H7 (cell line): Measurements from ENCODE around the gene OTUD5. TPM values are rescaled to one million over a fixed set of nuclear protein-coding genes. Genes with fewer than 3 reads are reported as not detected.
"Not testable (repeated sequence)": the region's sequence is repeated elsewhere in the genome, so short reads cannot be mapped to it uniquely, and the experiment has no call there.

Experiments used
- DNase-seq: peaks from one replicate; pipeline ENCODE4 v3.0.0; 2012
- H3K27me3 ChIP-seq: 2 replicates; pipeline ENCODE4 v1.6.0; 2011; ENCODE audit warnings: mild to moderate bottlenecking, low read length; ENCODE audit not compliant: control insufficient read depth, insufficient read depth
- H3K36me3 ChIP-seq: replicated peaks from 2 replicates; pipeline ENCODE4 v1.5.1; 2011; ENCODE audit warnings: low read length; ENCODE audit not compliant: control insufficient read depth, insufficient read depth
- H3K4me3 ChIP-seq: 2 replicates; pipeline ENCODE4 v1.5.1; 2011; ENCODE audit warnings: low read depth, mild to moderate bottlenecking, control low read depth, low read length, moderate library complexity; ENCODE audit not compliant: insufficient read depth
- total RNA-seq: library from RNA; depleted of rRNA; stranded (reverse); fragments of >200 nt; shearing (Covaris generic); gene quantifications from 2 replicates; pipeline ENCODE4 v1.2.3, GENCODE V29; 2014

OTUD5 gene
- total RNA-seq, 1 experiment from 2014 or later = 32.6 TPM

- H3K4me3 ChIP-seq, DNase-seq, H3K27me3 ChIP-seq: not testable (repeated sequence)
- H3K36me3 ChIP-seq = peaks cover 35% of the 10 kb centered on the region
Observed at GRCh38 chrX:48980341-48980740, 22.9 kb upstream of the OTUD5 start.

- no peak for DNase-seq
- peaks cover 33% of the 10 kb centered on the region for H3K36me3 ChIP-seq
- H3K27me3 ChIP-seq = no peaks in the 10 kb centered on the region
- H3K4me3 ChIP-seq = no peak overlapping the region
Observed at GRCh38 chrX:48978226-48978625, 20.8 kb upstream of the OTUD5 start.

- no peak for DNase-seq
- Histone ChIP-seq H3K36me3 (peaks cover 22% of the 10 kb centered on the region), H3K27me3 (no peaks in the 10 kb centered on the region)
Observed at GRCh38 chrX:48976086-48976485, 18.7 kb upstream of the OTUD5 start.

GRCh38 chrX:48975541-48975940, 18.1 kb upstream of the OTUD5 start:
- Histone ChIP-seq H3K27me3 (no peaks in the 10 kb centered on the region), H3K4me3 (no peak overlapping the region), H3K36me3 (peaks cover 19% of the 10 kb centered on the region)
- no peak for DNase-seq

More at GRCh38 chrX:48976086-48976485, 18.7 kb upstream of the OTUD5 start:
- no peak overlapping the region for H3K4me3 ChIP-seq

GRCh38 chrX:48975041-48975440, 17.6 kb upstream of the OTUD5 start:
- Histone ChIP-seq H3K27me3 (no peaks in the 10 kb centered on the region), H3K4me3 (no peak overlapping the region), H3K36me3 (peaks cover 19% of the 10 kb centered on the region)
- no peak for DNase-seq

- DNase-seq = no peak
- Histone ChIP-seq H3K4me3 (no peak overlapping the region), H3K27me3 (no peaks in the 10 kb centered on the region), H3K36me3 (peaks cover 19% of the 10 kb centered on the region)
Observed at GRCh38 chrX:48974574-48974973, 17.2 kb upstream of the OTUD5 start.

- peaks cover 19% of the 10 kb centered on the region for H3K36me3 ChIP-seq
- H3K27me3 ChIP-seq = no peaks in the 10 kb centered on the region
- DNase-seq = no peak
- no peak overlapping the region for H3K4me3 ChIP-seq
Observed at GRCh38 chrX:48974033-48974432, 16.6 kb upstream of the OTUD5 start.

GRCh38 chrX:48972220-48973164, 15.1 kb upstream of the OTUD5 start:
- Histone ChIP-seq H3K36me3 (peaks cover 14% of the 10 kb centered on the region), H3K4me3 (peak overlapping the region; percentile 58), H3K27me3 (no peaks in the 10 kb centered on the region)
- DNase-seq = peak; percentile 92

GRCh38 chrX:48971249-48972219, 14.1 kb upstream of the OTUD5 start, which contains the start of gene KCND1:
TSS of gene KCND1 (minus strand) at chrX:48971844. CDS start at chrX:48970271, 1,573 bp downstream.
- peak within 1 kb of the TSS; percentile 58 for H3K4me3 ChIP-seq
- peak; percentile 96 for DNase-seq
- H3K36me3 ChIP-seq = peaks cover 13% of the 10 kb centered on the region
- H3K27me3 ChIP-seq = no peaks in the 10 kb centered on the region

- Histone ChIP-seq H3K4me3 (no peak overlapping the region), H3K27me3 (no peaks in the 10 kb centered on the region), H3K36me3 (0 out of 2 replicates have a peak, but pooled peaks cover 2% of the 10 kb centered on the region)
- no peak for DNase-seq
Observed at GRCh38 chrX:48969471-48969870, 12.1 kb upstream of the OTUD5 start.

- Histone ChIP-seq H3K27me3 (no peaks in the 10 kb centered on the region), H3K36me3 (no peaks in the 10 kb centered on the region), H3K4me3 (no peak overlapping the region)
- DNase-seq = no peak
Observed at GRCh38 chrX:48968377-48968776, 11.0 kb upstream of the OTUD5 start.

GRCh38 chrX:48966796-48967579, 9.6 kb upstream of the OTUD5 start:
- Histone ChIP-seq H3K4me3 (no peak overlapping the region), H3K36me3 (no peaks in the 10 kb centered on the region), H3K27me3 (no peaks in the 10 kb centered on the region)
- no peak for DNase-seq

GRCh38 chrX:48965959-48966358, 8.6 kb upstream of the OTUD5 start:
- no peaks in the 10 kb centered on the region for H3K27me3 ChIP-seq
- DNase-seq = no peak

GRCh38 chrX:48961585-48962091, 4.2 kb upstream of the OTUD5 start:
- Histone ChIP-seq H3K27me3 (no peaks in the 10 kb centered on the region), H3K4me3 (no peak overlapping the region), H3K36me3 (no peaks in the 10 kb centered on the region)
- no peak for DNase-seq

More at GRCh38 chrX:48965959-48966358, 8.6 kb upstream of the OTUD5 start:
- Histone ChIP-seq H3K4me3 (no peak overlapping the region), H3K36me3 (no peaks in the 10 kb centered on the region)
